ENCODE data around the gene FGFR2. TPM values are rescaled to one million over a fixed set of nuclear protein-coding genes. Genes with fewer than 3 reads are reported as not detected.

FGFR2 gene
- total and polyA plus RNA-seq, 2 of the 4 experiments (the other 2 are of a cell fraction), result not detected

DNA sequence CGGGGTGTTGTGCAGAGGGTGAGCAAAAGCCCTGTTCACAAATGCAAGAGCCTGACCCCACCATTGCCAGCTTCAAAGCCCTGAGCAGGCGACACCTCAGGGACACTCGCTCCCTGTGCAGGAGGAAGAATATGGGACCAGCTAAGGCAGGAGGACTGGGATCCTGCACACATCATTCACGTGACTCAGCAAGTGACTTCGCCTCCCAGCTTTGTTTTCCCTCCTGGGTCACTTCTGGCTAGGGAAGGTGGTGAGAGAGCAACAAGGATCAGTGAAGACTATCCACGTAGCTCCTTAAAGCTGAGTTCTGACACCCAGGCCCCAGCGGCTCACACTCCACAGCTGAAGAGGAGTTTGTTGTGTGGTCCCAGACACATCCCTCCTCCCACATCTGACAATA is 164.3 kb downstream of the FGFR2 start:
- ChIA-PET POLR2A (ENCODE audit: unreplicated experiment) (no interaction called here), CTCF (no interaction called here)
- no peak overlapping the region for H3K4me2 ChIP-seq (ENCODE audit: low read depth, low read length)
- no peak overlapping the region for H4K5ac ChIP-seq (ENCODE audit: low read depth, low read length)
- TF ChIP-seq RCOR1 (IDR thresholded peaks at IDR 0.05; ENCODE audit: insufficient replicate concordance, low read length) (no peak), MAFK (IDR thresholded peaks at IDR 0.05; ENCODE audit: low read depth, low read length) (no peak), SMC3 (IDR thresholded peaks at IDR 0.05; ENCODE audit: low read depth, low read length) (no peak), MAZ (IDR thresholded peaks at IDR 0.05; ENCODE audit: borderline replicate concordance, low read depth, low read length) (no peak), MXI1 (IDR thresholded peaks at IDR 0.05; ENCODE audit: borderline replicate concordance, low read depth, low read length) (no peak), POLR2A (IDR thresholded peaks at IDR 0.05; ENCODE audit: low read depth, low read length) (no peak), CHD1 (IDR thresholded peaks at IDR 0.05; ENCODE audit: low read depth, low read length) (no peak), FOS (IDR thresholded peaks at IDR 0.05; ENCODE audit: low read depth, low read length) (no peak), NFE2L2 (IDR thresholded peaks at IDR 0.05; ENCODE audit: low read depth, low read length) (no peak), RAD21 (IDR thresholded peaks at IDR 0.05; ENCODE audit: low read length) (no peak), BHLHE40 (IDR thresholded peaks at IDR 0.05; ENCODE audit: low read depth, low read length) (no peak)
- TF ChIP-seq, protein P1, sequence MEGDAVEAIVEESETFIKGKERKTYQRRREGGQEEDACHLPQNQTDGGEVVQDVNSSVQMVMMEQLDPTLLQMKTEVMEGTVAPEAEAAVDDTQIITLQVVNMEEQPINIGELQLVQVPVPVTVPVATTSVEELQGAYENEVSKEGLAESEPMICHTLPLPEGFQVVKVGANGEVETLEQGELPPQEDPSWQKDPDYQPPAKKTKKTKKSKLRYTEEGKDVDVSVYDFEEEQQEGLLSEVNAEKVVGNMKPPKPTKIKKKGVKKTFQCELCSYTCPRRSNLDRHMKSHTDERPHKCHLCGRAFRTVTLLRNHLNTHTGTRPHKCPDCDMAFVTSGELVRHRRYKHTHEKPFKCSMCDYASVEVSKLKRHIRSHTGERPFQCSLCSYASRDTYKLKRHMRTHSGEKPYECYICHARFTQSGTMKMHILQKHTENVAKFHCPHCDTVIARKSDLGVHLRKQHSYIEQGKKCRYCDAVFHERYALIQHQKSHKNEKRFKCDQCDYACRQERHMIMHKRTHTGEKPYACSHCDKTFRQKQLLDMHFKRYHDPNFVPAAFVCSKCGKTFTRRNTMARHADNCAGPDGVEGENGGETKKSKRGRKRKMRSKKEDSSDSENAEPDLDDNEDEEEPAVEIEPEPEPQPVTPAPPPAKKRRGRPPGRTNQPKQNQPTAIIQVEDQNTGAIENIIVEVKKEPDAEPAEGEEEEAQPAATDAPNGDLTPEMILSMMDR (conservative IDR thresholded peaks at IDR 0.05; ENCODE audit: low read depth, low read length), result no peak
- TF ChIP-seq, protein P2, sequence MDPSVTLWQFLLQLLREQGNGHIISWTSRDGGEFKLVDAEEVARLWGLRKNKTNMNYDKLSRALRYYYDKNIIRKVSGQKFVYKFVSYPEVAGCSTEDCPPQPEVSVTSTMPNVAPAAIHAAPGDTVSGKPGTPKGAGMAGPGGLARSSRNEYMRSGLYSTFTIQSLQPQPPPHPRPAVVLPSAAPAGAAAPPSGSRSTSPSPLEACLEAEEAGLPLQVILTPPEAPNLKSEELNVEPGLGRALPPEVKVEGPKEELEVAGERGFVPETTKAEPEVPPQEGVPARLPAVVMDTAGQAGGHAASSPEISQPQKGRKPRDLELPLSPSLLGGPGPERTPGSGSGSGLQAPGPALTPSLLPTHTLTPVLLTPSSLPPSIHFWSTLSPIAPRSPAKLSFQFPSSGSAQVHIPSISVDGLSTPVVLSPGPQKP (IDR thresholded peaks at IDR 0.05; ENCODE audit: borderline replicate concordance, low read depth, low read length), result no peak
- TF ChIP-seq, protein P3, sequence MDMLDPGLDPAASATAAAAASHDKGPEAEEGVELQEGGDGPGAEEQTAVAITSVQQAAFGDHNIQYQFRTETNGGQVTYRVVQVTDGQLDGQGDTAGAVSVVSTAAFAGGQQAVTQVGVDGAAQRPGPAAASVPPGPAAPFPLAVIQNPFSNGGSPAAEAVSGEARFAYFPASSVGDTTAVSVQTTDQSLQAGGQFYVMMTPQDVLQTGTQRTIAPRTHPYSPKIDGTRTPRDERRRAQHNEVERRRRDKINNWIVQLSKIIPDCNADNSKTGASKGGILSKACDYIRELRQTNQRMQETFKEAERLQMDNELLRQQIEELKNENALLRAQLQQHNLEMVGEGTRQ (IDR thresholded peaks at IDR 0.05; ENCODE audit: low read depth, low read length), result no peak
- no peaks in the 10 kb centered on the region for H3K4me1 ChIP-seq (ENCODE audit: control insufficient read depth, insufficient read depth, low read length)
- DNase-seq, result no peak
- dilution Hi-C loops (cut with HindIII; ENCODE audit: low sequenced_read_pairs, unreplicated experiment) (no loop called here), intact Hi-C loops (cut with micrococcal nuclease) (no loop called here), in situ Hi-C loops (cut with MboI; ENCODE audit: low sequenced_read_pairs) (no loop called here)
- no peaks in the 10 kb centered on the region for H3K9me1 ChIP-seq (ENCODE audit: insufficient read depth, low read length)
- no peak overlapping the region for H3K9ac ChIP-seq (ENCODE audit: low read depth, low read length)
- BruUV-seq (replicated peaks), result no TSS peak
- no peak overlapping the region for H4K8ac ChIP-seq (ENCODE audit: low read depth in 2 of 2, low read length in 2 of 2)
- no peak overlapping the region for H3K4ac ChIP-seq (ENCODE audit: low read depth, low read length)
- no peak overlapping the region for H3K4me3 ChIP-seq (ENCODE audit: insufficient read depth, low read depth, low read length)
- H3K23ac ChIP-seq (ENCODE audit: low read depth, low read length), result no peak overlapping the region
- no peak overlapping the region for H2AK9ac ChIP-seq (replicated peaks; ENCODE audit: low read depth, low read length, poor library complexity)
- no peak overlapping the region for H2BK15ac ChIP-seq (ENCODE audit: low read depth, low read length)
- no peaks in the 10 kb centered on the region for H3K36me3 ChIP-seq (ENCODE audit: control insufficient read depth, insufficient read depth, low read length)
- no peaks in the 10 kb centered on the region for H4K20me1 ChIP-seq (ENCODE audit: insufficient read depth, low read length)
- no peak overlapping the region for H3K14ac ChIP-seq (replicated peaks; ENCODE audit: low read depth, low read length)
- H3K27ac ChIP-seq (ENCODE audit: insufficient read depth, low read length), result no peak overlapping the region
- H3K27me3 ChIP-seq (ENCODE audit: control insufficient read depth, insufficient read depth, low read length), result no peaks in the 10 kb centered on the region
- no peak overlapping the region for H2AFZ ChIP-seq (replicated peaks; ENCODE audit: low read length, poor library complexity)
- no peak overlapping the region for H2BK120ac ChIP-seq (ENCODE audit: low read depth, low read length)
- H3K9me3 ChIP-seq (ENCODE audit: control insufficient read depth, insufficient read depth, low read length), result peaks cover 20% of the 10 kb centered on the region
- H3K18ac ChIP-seq (ENCODE audit: low read depth, low read length), result no peak overlapping the region
- WGBS, 2 experiments (ENCODE audit: extremely low coverage in 2 of 2, insufficient read length in 1 of 2), result 20% methylated on average over 1 of the region's 7 CpGs; no CpG with 5 or more reads in 1 of the 2 experiments
- no peak overlapping the region for H4K91ac ChIP-seq (ENCODE audit: insufficient read depth, low read depth, low read length)
- no peaks in the 10 kb centered on the region for H3K79me1 ChIP-seq (ENCODE audit: low read depth in 1 of 2, low read length in 2 of 2)
- ATAC-seq (ENCODE audit: low read depth), result no peak
- H2AK5ac ChIP-seq (ENCODE audit: low read depth, low read length), result no peak overlapping the region
- H2BK5ac ChIP-seq (ENCODE audit: low read depth, low read length, poor library complexity, severe bottlenecking), result no peak overlapping the region
- H3K56ac ChIP-seq (ENCODE audit: extremely low read depth, insufficient read depth, low read length), result no peak overlapping the region
- no peak overlapping the region for H2BK20ac ChIP-seq (ENCODE audit: low read depth, low read length)

All from IMR-90 (cell line).